ENCODE data around the gene IER3. TPM values are rescaled to one million over a fixed set of nuclear protein-coding genes. Genes with fewer than 3 reads are reported as not detected.

The IER3 gene
- 100 to 1,000 TPM in 2 of 8 experiments, 10 to 100 TPM in 5, 1 to 10 TPM in 1; 8.7 to 176 (median 32.5) TPM for total RNA-seq

DNA sequence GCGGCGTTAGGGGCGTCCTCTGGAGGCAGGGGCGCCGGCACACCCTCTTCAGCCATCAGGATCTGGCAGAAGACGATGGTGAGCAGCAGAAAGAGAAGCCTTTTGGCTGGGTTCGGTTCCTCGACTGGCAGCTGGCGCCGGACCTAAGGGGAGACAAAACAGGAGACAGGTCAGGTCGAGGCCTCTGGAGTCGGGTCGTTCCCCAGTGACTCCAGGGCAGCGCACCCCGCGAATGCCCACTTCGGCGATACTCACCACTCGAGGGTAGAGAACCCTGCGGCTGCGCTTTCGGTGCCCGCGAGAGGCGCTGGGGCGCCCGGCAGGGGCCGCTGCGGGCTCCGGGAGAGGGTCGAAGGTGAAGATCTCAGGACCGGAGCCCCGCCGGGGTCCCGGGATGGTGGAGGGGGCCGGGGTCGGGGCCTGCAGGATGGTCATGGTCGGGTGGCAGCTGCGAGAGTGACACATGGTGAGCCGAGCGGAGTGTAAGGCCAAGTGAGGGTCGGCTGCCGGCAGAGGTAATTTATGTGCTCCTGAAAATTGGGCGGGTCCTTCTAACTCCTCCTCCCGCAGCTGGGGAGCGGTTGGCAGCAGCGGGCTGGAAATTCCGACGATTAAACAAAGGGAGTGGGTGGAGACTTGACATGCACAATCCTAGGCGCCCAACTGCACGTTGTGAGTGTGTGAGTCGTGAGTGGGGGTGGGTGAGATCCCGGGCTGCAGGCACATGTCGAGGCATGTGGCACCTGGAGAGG lies at the start of gene IER3:
Gene IER3, minus strand, starts transcription at position 494 of the 752 bp plus-strand sequence. Its CDS starts 29 bp downstream, at position 465.
- peaks cover 9 to 14% of the 10 kb centered on the region in 2 donors for H3K4me1 ChIP-seq (replicated peaks in 1 of 2)
- peak within 1 kb of the TSS; percentile 62 to 80 for H3K27ac ChIP-seq
- in situ Hi-C loops (cut with MboI; ENCODE audit: low pct_unique_long_range_greater_than_20kb in 2 of 9, low sequenced_read_pairs in 9 of 9, unreplicated experiment in 9 of 9): loop anchor here in 2 of 9 experiments (25.0 kb wide), 1 partner anchor 343 kb away; no protein-coding TSS in a partner anchor
- peak; percentile 16 to 53 (median 43) for ATAC-seq (replicated peaks in 6 of 8)
- H3K4me3 ChIP-seq: peak within 1 kb of the TSS; percentile 52 to 88 (median 69)
- 0 to 10% (median 1%) methylated on average over 1 to 10 of the region's 54 CpGs; no CpG with 5 or more reads in 4 of the 10 experiments for WGBS, 10 experiments

- in situ Hi-C loops (cut with MboI; ENCODE audit: low pct_unique_long_range_greater_than_20kb in 2 of 9, low sequenced_read_pairs in 9 of 9, unreplicated experiment in 9 of 9): no loop called here
- Histone ChIP-seq H3K4me1 (replicated peaks in 1 of 2) (peaks cover 0 to 3% of the 10 kb centered on the region in 2 donors), H3K27ac (no peak overlapping the region), H3K4me3 (no peak overlapping the region)
- ATAC-seq (replicated peaks in 6 of 8): no peak
- 40 to 89% (median 73%) methylated on average over 2 to 6 of the region's 6 CpGs; no CpG with 5 or more reads in 1 of the 10 experiments for WGBS, 10 experiments
These were observed 49.3 kb upstream of the IER3 start for GRCh38 chr6:30793521-30794194.

DNA sequence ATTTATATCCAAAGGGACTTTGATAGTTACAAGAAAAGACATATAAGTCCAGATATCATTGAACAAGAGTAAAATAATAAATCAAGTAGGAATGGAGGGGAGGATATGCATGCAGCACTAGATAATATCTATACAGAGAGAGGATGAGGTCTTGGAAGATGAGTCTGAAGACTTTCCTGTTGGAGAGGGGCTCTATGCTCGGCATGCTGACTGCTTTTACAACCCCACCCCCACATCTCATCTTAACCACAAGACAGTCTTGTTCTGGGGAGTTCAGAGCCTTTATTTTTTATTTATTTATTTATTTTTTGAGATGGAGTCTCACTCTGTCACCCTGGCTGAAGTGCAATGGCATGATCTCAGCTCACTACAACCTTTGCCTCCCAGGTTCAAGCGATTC lies 48.4 kb upstream of the IER3 start:
- in situ Hi-C loops (cut with MboI; ENCODE audit: low pct_unique_long_range_greater_than_20kb in 2 of 9, low sequenced_read_pairs in 9 of 9, unreplicated experiment in 9 of 9): no loop called here
- H3K4me1 ChIP-seq (replicated peaks in 1 of 2): peaks cover 0 to 3% of the 10 kb centered on the region in 2 donors
- no peak for ATAC-seq (replicated peaks in 6 of 8)
- no peak overlapping the region for H3K27ac ChIP-seq
- WGBS, 10 experiments: 60 to 100% methylated on average over 1 of the region's 2 CpGs; no CpG with 5 or more reads in 8 of the 10 experiments
- H3K4me3 ChIP-seq: no peak overlapping the region

- WGBS, 10 experiments: 40 to 100% (median 82%) methylated on average over 1 to 2 of the region's 4 CpGs; no CpG with 5 or more reads in 2 of the 10 experiments
- H3K4me3 ChIP-seq: no peak overlapping the region
- no peak overlapping the region for H3K27ac ChIP-seq
- in situ Hi-C loops (cut with MboI; ENCODE audit: low pct_unique_long_range_greater_than_20kb in 2 of 9, low sequenced_read_pairs in 9 of 9, unreplicated experiment in 9 of 9): no loop called here
- H3K4me1 ChIP-seq (replicated peaks in 1 of 2): peaks cover 0 to 3% of the 10 kb centered on the region in 2 donors
- ATAC-seq (replicated peaks in 6 of 8): no peak
These were observed 46.5 kb upstream of the IER3 start for GRCh38 chr6:30790724-30791383.

GRCh38 chr6:30789606-30790005 lies 45.3 kb upstream of the IER3 start:
- H3K27ac ChIP-seq: no peak overlapping the region
- in situ Hi-C loops (cut with MboI; ENCODE audit: low pct_unique_long_range_greater_than_20kb in 2 of 9, low sequenced_read_pairs in 9 of 9, unreplicated experiment in 9 of 9): no loop called here
- WGBS, 10 experiments: 29% methylated on average over 1 of the region's 1 CpG; no CpG with 5 or more reads in 9 of the 10 experiments
- H3K4me3 ChIP-seq: no peak overlapping the region
- ATAC-seq (replicated peaks in 6 of 8): no peak
- H3K4me1 ChIP-seq (replicated peaks in 1 of 2): peaks cover 0 to 3% of the 10 kb centered on the region in 2 donors

GRCh38 chr6:30787954-30788353 lies 43.6 kb upstream of the IER3 start:
- H3K4me1 ChIP-seq (replicated peaks in 1 of 2): no peaks in the 10 kb centered on the region
- WGBS, 10 experiments: 50 to 93% (median 83%) methylated on average over 1 to 4 of the region's 5 CpGs; no CpG with 5 or more reads in 1 of the 10 experiments
- no peak overlapping the region for H3K27ac ChIP-seq
- in situ Hi-C loops (cut with MboI; ENCODE audit: low pct_unique_long_range_greater_than_20kb in 2 of 9, low sequenced_read_pairs in 9 of 9, unreplicated experiment in 9 of 9): no loop called here
- no peak overlapping the region for H3K4me3 ChIP-seq
- ATAC-seq (replicated peaks in 6 of 8): no peak

DNA sequence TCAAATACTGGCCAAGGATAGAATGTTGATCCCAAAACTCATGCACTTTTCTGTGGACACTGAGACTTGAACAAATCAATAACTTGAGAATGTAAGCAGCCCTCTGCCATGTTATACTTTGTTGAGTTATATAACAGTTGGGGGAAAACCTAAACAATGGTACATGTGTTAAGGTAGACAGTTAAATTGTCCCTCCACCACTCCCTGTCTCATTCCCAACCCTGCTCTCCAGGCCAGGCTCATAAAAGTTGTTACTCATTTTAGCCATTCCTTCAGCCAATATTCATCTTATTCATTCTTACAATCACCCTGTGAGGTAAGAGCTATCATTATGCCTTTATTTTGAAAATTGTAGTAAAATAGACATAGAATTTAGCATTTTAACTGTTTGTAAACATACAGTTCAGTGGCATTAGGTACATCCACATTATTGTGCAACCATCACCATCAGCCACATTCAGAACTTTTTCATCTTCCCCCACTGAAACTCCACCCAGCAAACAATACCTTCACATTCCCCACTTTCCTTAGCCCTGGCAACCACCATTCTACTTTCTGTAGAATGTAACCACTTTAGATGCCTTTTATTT lies 38.2 kb upstream of the IER3 start:
- Histone ChIP-seq H3K27ac (peak overlapping the region in 1 of 2 donors; percentile 52), H3K4me1 (replicated peaks in 1 of 2) (peaks cover 3 to 16% of the 10 kb centered on the region in 2 donors), H3K4me3 (no peak overlapping the region)
- in situ Hi-C loops (cut with MboI; ENCODE audit: low pct_unique_long_range_greater_than_20kb in 2 of 9, low sequenced_read_pairs in 9 of 9, unreplicated experiment in 9 of 9): no loop called here
- ATAC-seq (replicated peaks in 6 of 8): peak in 4 of 8 experiments; percentile 11 to 57 (median 48)

DNA sequence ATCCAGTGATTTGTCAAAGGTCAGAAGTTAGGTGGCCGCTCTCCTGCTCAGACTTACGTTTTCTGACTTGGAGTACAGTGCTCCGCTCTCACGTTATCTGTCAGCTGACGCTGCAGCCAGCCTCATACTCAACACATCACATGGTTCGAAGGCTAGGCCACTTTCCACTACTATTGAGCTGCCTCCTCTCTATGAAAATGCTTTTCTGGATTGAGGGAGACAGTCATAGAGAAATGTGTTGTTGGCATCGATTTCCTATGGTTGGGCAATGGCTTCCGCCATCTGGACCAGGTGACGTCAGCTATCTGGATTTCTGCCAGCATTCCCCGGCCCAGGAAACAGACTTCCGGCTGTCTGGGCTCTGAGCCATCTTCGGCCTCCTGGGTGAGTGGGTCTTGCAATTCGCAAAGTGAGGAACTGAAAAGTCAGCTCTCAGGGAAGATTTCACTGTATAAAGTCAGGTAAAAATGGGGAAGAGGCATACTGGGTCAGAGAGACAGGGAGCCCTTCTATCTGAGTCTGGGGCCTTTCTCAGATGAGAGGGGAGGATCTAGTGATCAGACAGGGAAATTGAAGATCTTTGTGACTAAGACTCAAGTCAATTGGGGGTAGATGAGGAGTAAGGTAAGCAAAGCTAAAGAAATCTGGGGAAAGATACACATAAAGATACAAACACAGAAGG lies 37.5 kb upstream of the IER3 start:
- H3K4me1 ChIP-seq (replicated peaks in 1 of 2): peaks cover 3 to 16% of the 10 kb centered on the region in 2 donors
- peak; percentile 69 to 94 (median 91) for ATAC-seq (replicated peaks in 6 of 8)
- H3K4me3 ChIP-seq: no peak overlapping the region
- peak overlapping the region; percentile 52 to 70 for H3K27ac ChIP-seq
- whole genome bisulfite sequencing, 10 experiments: 0 to 86% (median 70%) methylated on average over 1 to 13 of the region's 13 CpGs; no CpG with 5 or more reads in 1 of the 10 experiments
- in situ Hi-C loops (cut with MboI; ENCODE audit: low pct_unique_long_range_greater_than_20kb in 2 of 9, low sequenced_read_pairs in 9 of 9, unreplicated experiment in 9 of 9): no loop called here

GRCh38 chr6:30781395-30781742 lies 37.0 kb upstream of the IER3 start:
- peak overlapping the region; percentile 52 to 70 for H3K27ac ChIP-seq

GRCh38 chr6:30780642-30780920 lies 36.2 kb upstream of the IER3 start:
- in situ Hi-C loops (cut with MboI; ENCODE audit: low pct_unique_long_range_greater_than_20kb in 2 of 9, low sequenced_read_pairs in 9 of 9, unreplicated experiment in 9 of 9): no loop called here
- WGBS, 10 experiments: 82 to 100% (median 100%) methylated on average over 1 of the region's 1 CpG; no CpG with 5 or more reads in 4 of the 10 experiments
- no peak overlapping the region for H3K27ac ChIP-seq
- H3K4me3 ChIP-seq: no peak overlapping the region
- H3K4me1 ChIP-seq (replicated peaks in 1 of 2): peaks cover 3 to 16% of the 10 kb centered on the region in 2 donors
- no peak for ATAC-seq (replicated peaks in 6 of 8)

More at GRCh38 chr6:30781395-30781742, 37.0 kb upstream of the IER3 start:
- in situ Hi-C loops (cut with MboI; ENCODE audit: low pct_unique_long_range_greater_than_20kb in 2 of 9, low sequenced_read_pairs in 9 of 9, unreplicated experiment in 9 of 9): no loop called here
- Histone ChIP-seq H3K4me3 (no peak overlapping the region), H3K4me1 (replicated peaks in 1 of 2) (peaks cover 3 to 16% of the 10 kb centered on the region in 2 donors)
- 0 to 97% (median 88%) methylated on average over 1 to 4 of the region's 4 CpGs; no CpG with 5 or more reads in 4 of the 10 experiments for WGBS, 10 experiments
- ATAC-seq (replicated peaks in 6 of 8): peak in 7 of 8 experiments; percentile 60 to 78 (median 75)

DNA sequence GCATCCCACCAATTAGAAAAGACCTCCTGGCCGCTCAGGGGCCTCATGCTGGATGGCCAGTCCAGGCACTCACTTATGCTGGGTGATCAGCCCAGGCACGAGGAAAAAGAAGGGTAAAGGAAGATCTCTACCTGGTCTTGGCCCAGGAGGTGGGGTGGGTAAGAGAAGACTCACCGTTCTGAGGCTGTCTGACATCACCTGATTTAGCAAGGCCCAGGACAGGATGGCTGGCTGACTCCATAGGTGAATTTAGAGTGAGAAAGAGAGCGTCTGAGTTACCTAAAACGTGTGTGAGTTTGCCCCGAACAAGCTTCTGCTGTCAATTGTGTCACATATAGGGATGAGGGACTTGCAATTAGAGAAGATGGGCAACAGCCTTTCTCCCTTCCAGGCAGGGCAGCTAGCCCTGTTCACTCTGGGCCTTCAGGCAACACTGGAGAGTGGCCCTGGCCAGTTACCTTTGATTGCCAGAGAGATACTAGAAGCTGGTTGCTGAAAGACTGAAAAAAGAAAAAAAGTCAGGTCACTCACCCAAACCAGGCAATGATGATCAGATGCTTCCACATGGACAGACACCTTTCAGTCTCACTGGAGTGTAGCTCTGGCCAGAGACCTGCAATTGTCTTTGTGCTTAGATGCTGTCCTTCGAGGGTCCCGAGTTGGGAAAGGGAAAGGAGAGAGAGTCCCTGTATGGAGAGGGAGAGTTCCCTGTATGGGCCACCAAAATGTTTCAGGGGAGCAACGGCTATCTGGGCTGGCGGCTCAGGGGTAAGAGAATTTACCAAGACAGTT lies 35.7 kb upstream of the IER3 start:
- WGBS, 10 experiments: 68 to 100% (median 98%) methylated on average over 2 to 8 of the region's 10 CpGs; no CpG with 5 or more reads in 1 of the 10 experiments

More for the DNA sequence above, 35.7 kb upstream of the IER3 start:
- no peak for ATAC-seq (replicated peaks in 6 of 8)
- peaks cover 3 to 16% of the 10 kb centered on the region in 2 donors for H3K4me1 ChIP-seq (replicated peaks in 1 of 2)
- in situ Hi-C loops (cut with MboI; ENCODE audit: low pct_unique_long_range_greater_than_20kb in 2 of 9, low sequenced_read_pairs in 9 of 9, unreplicated experiment in 9 of 9): no loop called here
- H3K27ac ChIP-seq: no peak overlapping the region
- H3K4me3 ChIP-seq: no peak overlapping the region
